ENCODE measurements around the gene GADD45A.

The GADD45A gene

DNA sequence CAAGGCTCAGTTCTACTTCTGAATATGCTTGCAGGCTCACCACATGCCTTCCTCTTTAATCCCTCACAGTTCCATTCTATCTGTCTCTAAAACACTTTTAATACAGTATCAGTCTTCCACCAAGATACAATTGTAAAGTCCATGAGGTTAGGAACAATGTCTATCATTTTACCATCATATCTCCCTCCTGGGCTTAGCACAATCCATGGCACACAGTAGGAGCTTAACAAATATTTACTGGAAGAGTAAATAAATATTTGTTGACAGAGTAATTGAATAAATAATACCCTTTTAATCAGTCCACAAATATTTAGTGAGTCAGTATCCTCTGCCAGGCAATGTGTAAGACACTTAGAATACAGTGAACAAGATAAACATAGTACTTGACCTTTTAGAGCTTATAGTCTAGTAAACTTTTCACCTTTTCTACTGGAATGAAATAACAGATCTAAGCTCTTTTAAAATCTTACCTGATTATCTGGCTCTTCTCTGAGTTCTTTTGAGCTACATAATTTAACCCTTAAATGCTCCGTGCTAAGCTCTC lies 12.7 kb upstream of the GADD45A start:
- no peak for DNase-seq

- DNase-seq, result no peak
These were observed 11.4 kb upstream of the GADD45A start for GRCh38 chr1:67673468-67674201.

DNA sequence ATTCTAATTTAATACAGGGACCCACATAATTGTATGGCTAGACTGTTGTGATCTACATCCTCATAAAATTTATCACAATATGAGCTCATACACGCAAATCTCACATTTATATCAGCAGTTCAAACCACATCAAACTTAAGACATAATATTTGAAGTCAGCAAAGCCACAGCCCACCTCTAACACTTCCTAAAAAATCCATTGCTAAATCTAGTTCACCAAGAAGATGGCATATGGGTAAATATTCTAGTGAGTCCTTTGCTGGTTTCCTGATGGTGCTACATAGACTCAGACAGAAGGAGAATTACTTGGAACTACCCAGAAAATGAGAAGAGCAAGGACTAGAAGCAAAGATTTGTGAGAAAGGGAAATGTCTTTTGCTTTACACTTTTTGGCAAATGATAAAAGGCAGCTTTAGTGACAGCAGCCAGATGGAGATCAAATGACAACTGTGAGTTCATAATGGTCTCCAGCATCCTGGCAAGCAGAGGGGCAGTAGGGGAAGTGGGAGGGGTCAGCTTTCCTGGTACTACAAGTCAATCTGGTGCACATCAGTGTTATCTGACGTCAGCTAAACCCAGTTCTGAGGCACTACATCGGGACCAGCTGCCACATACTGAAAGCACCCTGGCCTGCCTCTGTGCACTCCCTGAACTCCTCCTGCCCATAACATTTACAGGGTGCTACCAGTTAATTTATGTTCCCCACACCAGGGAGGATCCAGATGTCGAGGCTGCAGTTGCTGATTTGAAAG lies 10.6 kb upstream of the GADD45A start:
- DNase-seq, result no peak

- no peak for DNase-seq
These were observed 9.2 kb upstream of the GADD45A start for GRCh38 chr1:67675800-67676199.

GRCh38 chr1:67676287-67676686 lies 8.7 kb upstream of the GADD45A start:
- no peak for DNase-seq

DNA sequence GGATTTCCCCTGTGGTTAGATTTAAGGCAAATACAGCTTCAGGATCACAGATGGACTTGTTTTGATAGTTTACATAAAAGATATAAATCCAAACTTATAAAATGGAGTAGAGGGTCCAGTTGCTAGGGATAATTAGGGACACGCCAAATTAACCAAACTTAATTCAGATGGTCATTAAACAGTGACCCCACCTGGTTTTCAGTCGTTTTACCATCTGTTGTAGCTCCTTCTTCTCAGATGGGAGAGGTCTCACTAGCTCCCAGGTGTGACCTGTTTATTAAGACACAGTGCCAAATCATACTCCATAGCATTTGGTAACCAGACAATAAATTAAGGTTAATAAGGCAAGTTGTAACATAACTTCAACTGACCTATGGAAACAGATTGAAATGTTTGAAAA lies 8.1 kb upstream of the GADD45A start:
- no peak for DNase-seq

DNA sequence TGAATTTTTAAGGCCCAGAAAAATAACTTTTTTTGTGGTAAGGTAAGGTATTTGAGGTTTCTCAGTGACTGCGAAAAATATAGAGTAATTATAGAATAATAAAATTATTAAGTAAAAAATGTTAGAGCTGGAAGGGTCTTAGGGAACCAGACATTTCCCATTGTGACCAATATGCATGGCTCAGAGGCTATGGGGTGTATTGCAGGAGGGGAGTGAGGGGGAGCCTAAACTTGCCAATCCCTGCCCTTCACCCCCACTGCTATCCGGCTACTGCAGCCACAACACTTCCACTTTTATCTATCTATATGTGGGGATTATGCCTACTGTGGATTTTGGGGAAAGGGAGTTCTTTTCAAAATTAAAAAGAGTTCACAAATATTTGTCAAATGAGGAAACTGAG lies 7.6 kb upstream of the GADD45A start:
- DNase-seq, result no peak

- DNase-seq, result no peak
These were observed 7.1 kb upstream of the GADD45A start for GRCh38 chr1:67677930-67678329.

GRCh38 chr1:67679691-67680090 lies 5.3 kb upstream of the GADD45A start:
- DNase-seq, result no peak

- DNase-seq, result no peak
These were observed 4.5 kb upstream of the GADD45A start for GRCh38 chr1:67680486-67680885.

DNA sequence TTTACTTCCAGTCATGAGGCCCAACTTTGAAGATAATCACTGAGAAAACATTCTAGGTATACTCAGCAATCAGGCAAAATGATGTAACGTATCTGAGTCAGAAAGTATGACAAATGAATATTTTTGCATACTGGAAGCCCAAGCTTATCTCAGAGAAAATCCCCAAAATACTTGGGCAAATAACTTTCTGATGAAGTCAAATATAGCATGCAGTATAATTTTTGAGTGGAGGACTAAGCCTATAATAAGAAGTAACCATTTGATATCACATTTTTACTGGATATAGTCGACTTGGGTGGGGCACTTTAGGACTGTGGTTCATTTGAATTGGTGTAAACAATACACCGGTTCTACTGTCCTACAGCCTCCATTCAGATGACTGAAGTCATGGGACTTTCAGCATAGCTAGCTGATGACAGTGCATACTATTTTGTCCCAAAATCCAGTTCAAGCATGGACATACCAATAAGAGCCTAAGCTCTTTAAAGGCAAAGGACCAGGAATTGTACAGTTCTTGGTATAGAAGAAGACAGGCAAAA lies 2.3 kb upstream of the GADD45A start:
- DNase-seq, result no peak

GRCh38 chr1:67683316-67683715 lies 1.7 kb upstream of the GADD45A start:
- no peak for DNase-seq

GRCh38 chr1:67683766-67684525 lies 1.1 kb upstream of the GADD45A start:
- no peak for DNase-seq

- no peak for DNase-seq
These were observed 405 bp upstream of the GADD45A start for GRCh38 chr1:67684526-67685066.

- no peak for DNase-seq
These were observed 711 bp downstream of the GADD45A start for GRCh38 chr1:67685558-67686266.

- DNase-seq, result peak; percentile 13
These were observed 1.5 kb downstream of the GADD45A start for GRCh38 chr1:67686267-67687197.

DNA sequence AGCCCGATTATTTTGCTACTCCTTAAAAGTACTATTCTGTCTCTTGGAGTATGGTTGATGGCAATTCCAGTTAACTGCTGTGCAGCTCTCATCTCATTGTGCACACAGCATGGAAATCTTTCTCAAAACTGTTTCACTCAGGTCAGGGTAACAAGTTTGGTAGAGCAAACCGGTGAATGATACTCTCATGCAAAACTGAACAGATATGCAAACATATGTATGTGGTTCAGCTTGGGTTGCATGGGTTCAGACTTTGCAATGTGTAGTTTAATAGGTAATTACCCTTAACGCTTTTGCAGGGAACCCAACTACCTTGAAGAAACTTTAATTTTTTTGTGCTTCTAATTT lies 2.2 kb downstream of the GADD45A start:
- no peak for DNase-seq

GRCh38 chr1:67687649-67688048 lies 2.6 kb downstream of the GADD45A start:
- DNase-seq, result no peak

GRCh38 chr1:67688526-67689219 lies 3.7 kb downstream of the GADD45A start:
- DNase-seq, result no peak

- no peak for DNase-seq
These were observed 4.4 kb downstream of the GADD45A start for GRCh38 chr1:67689267-67690017.
